KMS-11 (cell line): ENCODE results near the gene SPECC1.

Experiments used
- H2AFZ ChIP-seq: fragments of 200-600 bp; sonication (generic); 2 replicates; pipeline ENCODE4 v1.6.1; 2016; ENCODE audit warnings: antibody characterized with exemption, mixed run types, low read depth
- H3K27ac ChIP-seq: fragments of 200-600 bp; sonication (generic); 2 replicates; pipeline ENCODE4 v1.6.1; 2016; ENCODE audit warnings: mild to moderate bottlenecking, mixed run types
- H3K27me3 ChIP-seq: fragments of 200-600 bp; sonication (generic); 2 replicates; pipeline ENCODE4 v1.6.1; 2017; ENCODE audit warnings: mild to moderate bottlenecking, low read depth, mixed run types, moderate library complexity; ENCODE audit not compliant: insufficient read depth
- H3K36me3 ChIP-seq: fragments of 200-600 bp; sonication (generic); 2 replicates; pipeline ENCODE4 v1.6.1; 2017; ENCODE audit warnings: mild to moderate bottlenecking, mixed run types; ENCODE audit not compliant: insufficient read depth
- H3K4me1 ChIP-seq: fragments of 200-600 bp; sonication (generic); 2 replicates; pipeline ENCODE4 v1.6.1; 2016; ENCODE audit warnings: mild to moderate bottlenecking, low read depth, mixed run types; ENCODE audit not compliant: poor library complexity, severe bottlenecking
- H3K4me2 ChIP-seq: fragments of 200-600 bp; sonication (generic); 2 replicates; pipeline ENCODE4 v1.7.0; 2016; ENCODE audit warnings: mild to moderate bottlenecking, mixed run types
- H3K4me3 ChIP-seq: fragments of 200-600 bp; sonication (generic); IDR thresholded peaks from 2 replicates; pipeline ENCODE4 v1.6.1; 2017; ENCODE audit warnings: low read depth, low read length, mixed read lengths; ENCODE audit not compliant: insufficient read depth
- H3K79me2 ChIP-seq: fragments of 200-600 bp; sonication (generic); 2 replicates; pipeline ENCODE4 v1.6.1; 2016; ENCODE audit warnings: low read depth, mixed run types; ENCODE audit not compliant: insufficient read depth
- H3K9ac ChIP-seq: fragments of 200-600 bp; sonication (generic); 2 replicates; pipeline ENCODE4 v1.6.1; 2016; ENCODE audit warnings: mild to moderate bottlenecking, mixed run types
- H4K20me1 ChIP-seq: fragments of 200-600 bp; sonication (generic); 2 replicates; pipeline ENCODE4 v1.6.1; 2016; ENCODE audit warnings: mild to moderate bottlenecking, mixed run types; ENCODE audit not compliant: insufficient read depth
- CTCF ChIP-seq: fragments of 200-600 bp; sonication (generic); conservative IDR thresholded peaks from 2 replicates; pipeline ENCODE4 v1.6.1; 2017; ENCODE audit warnings: low read depth, mild to moderate bottlenecking, antibody characterized with exemption, low read length, moderate library complexity, mixed read lengths

The SPECC1 gene

DNA sequence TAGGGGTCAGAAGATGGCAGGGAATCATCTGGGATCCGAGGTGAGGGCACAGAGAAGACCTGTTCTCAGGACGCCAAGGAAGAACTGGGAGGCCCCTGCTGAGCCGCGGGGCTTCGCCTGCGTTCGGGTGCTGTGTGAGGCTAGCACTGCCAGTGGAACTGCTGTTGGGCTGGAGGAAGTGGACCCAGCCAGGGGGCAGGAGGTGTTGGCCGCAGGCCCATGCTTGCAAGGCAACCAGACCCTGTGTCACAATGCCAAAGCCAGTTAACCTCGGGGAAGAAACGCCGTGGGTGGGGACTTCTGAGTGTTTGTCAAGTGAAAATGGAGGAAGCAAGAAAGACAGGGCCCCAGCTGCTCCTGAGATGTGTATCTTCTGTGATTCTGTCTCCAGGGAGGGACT, 272.7 kb downstream of the SPECC1 start:
- Histone ChIP-seq H3K4me3 (no peak overlapping the region), H3K36me3 (no peaks in the 10 kb centered on the region), H4K20me1 (no peaks in the 10 kb centered on the region), H3K27ac (no peak overlapping the region), H3K79me2 (no peaks in the 10 kb centered on the region), H3K4me1 (peaks cover 9% of the 10 kb centered on the region), H2AFZ (no peak overlapping the region), H3K27me3 (no peaks in the 10 kb centered on the region), H3K4me2 (no peak overlapping the region), H3K9ac (no peak overlapping the region)
- no peak for TF ChIP-seq CTCF

- no peak overlapping the region for H3K4me2 ChIP-seq
- H3K4me1 ChIP-seq = peaks cover 9% of the 10 kb centered on the region
- no peak overlapping the region for H3K4me3 ChIP-seq
- H3K36me3 ChIP-seq = no peaks in the 10 kb centered on the region
- no peak for TF ChIP-seq CTCF
- H4K20me1 ChIP-seq = no peaks in the 10 kb centered on the region
- H3K27me3 ChIP-seq = no peaks in the 10 kb centered on the region
- H3K79me2 ChIP-seq = no peaks in the 10 kb centered on the region
- H3K9ac ChIP-seq = no peak overlapping the region
- H3K27ac ChIP-seq = no peak overlapping the region
- no peak overlapping the region for H2AFZ ChIP-seq
Measured at GRCh38 chr17:20282526-20283308, 273.6 kb downstream of the SPECC1 start.

DNA sequence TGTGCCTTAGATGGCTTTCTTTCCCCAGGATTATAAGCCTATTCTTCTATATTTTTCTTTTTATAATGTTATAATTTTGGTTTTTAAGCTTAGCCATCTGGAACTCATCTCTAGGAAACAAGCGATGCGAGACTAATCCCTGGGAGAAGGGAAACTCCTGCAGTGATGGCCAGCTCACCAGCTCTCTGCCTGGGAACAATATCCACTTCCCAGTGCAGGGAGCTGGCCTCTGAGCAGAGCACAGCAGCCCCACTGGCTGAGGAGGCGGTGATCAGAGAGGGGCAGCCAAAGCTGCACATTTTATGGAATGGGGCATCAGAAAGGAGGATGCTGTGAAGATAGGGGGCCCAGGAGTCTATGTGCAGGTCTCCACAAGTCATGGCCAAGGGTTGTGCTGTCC, 274.9 kb downstream of the SPECC1 start:
- H3K27me3 ChIP-seq = no peaks in the 10 kb centered on the region
- H3K9ac ChIP-seq = no peak overlapping the region
- no peaks in the 10 kb centered on the region for H3K79me2 ChIP-seq
- H3K27ac ChIP-seq = no peak overlapping the region
- H3K4me3 ChIP-seq = no peak overlapping the region
- H3K4me1 ChIP-seq = peaks cover 9% of the 10 kb centered on the region
- no peaks in the 10 kb centered on the region for H4K20me1 ChIP-seq
- no peak for TF ChIP-seq CTCF
- no peaks in the 10 kb centered on the region for H3K36me3 ChIP-seq
- H3K4me2 ChIP-seq = no peak overlapping the region
- no peak overlapping the region for H2AFZ ChIP-seq

DNA sequence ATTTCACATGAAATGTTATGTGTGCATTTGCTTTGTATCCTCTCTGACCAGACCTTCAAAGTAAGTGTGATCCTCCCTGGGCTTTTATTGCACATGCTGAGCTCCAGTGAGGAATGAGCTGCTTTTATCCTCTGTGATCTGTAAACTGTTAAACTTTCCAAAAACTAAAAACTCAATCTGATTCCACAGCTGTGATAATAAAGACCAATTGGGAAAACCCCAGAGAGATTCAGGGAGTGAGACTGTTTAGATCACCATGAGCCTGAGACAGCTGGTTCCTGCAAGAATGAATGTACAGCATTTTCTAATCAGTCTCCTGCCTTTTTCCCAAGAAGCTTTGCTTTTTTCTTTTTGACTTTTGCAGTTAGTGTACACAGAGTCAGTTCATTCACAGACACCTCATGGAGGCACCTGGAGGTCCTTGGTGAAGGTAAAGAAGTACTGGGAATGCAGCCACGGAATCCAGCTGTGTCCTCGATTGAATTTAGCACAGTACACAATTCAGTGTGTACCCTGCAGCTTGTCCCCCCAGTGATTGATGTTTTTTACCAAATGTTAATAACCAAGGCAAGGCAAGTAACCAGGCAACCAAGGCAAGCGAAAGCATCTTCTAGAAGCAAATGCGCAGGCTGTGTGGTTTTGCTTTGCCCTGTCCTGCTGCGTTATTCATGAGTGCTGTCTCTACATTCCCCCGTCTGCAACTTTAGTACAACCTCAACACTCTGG, 275.6 kb downstream of the SPECC1 start:
- Histone ChIP-seq H2AFZ (no peak overlapping the region), H3K4me2 (no peak overlapping the region), H3K36me3 (no peaks in the 10 kb centered on the region), H3K27ac (no peak overlapping the region), H3K79me2 (no peaks in the 10 kb centered on the region), H3K4me3 (no peak overlapping the region), H3K4me1 (peaks cover 9% of the 10 kb centered on the region), H3K9ac (no peak overlapping the region), H3K27me3 (no peaks in the 10 kb centered on the region), H4K20me1 (no peaks in the 10 kb centered on the region)
- TF ChIP-seq CTCF = no peak
